ENCODE measurements around the gene FBN1. TPM values are rescaled to one million over a fixed set of nuclear protein-coding genes. Genes with fewer than 3 reads are reported as not detected.

FBN1 gene
- total RNA-seq, 1 donor, result 0.52 TPM

- H3K27me3 ChIP-seq (ENCODE audit: insufficient read depth, low read length), result no peaks in the 10 kb centered on the region
- no peak overlapping the region for H3K4me3 ChIP-seq (ENCODE audit: low read length)
- H3K4me1 ChIP-seq (ENCODE audit: insufficient read depth, low read length), result no peaks in the 10 kb centered on the region
- no peaks in the 10 kb centered on the region for H3K9me3 ChIP-seq (ENCODE audit: low read depth, low read length)
These were observed 233.4 kb downstream of the FBN1 start for GRCh38 chr15:48411971-48412591.

- no peaks in the 10 kb centered on the region for H3K27me3 ChIP-seq (ENCODE audit: insufficient read depth, low read length)
- H3K4me1 ChIP-seq (ENCODE audit: insufficient read depth, low read length), result no peaks in the 10 kb centered on the region
- no peak overlapping the region for H3K4me3 ChIP-seq (ENCODE audit: low read length)
- H3K9me3 ChIP-seq (ENCODE audit: low read depth, low read length), result no peaks in the 10 kb centered on the region
These were observed 235.9 kb downstream of the FBN1 start for GRCh38 chr15:48409623-48410022.

GRCh38 chr15:48408327-48408726 is 237.2 kb downstream of the FBN1 start:
- H3K4me3 ChIP-seq (ENCODE audit: low read length), result no peak overlapping the region
- no peaks in the 10 kb centered on the region for H3K4me1 ChIP-seq (ENCODE audit: insufficient read depth, low read length)
- no peaks in the 10 kb centered on the region for H3K9me3 ChIP-seq (ENCODE audit: low read depth, low read length)
- H3K27me3 ChIP-seq (ENCODE audit: insufficient read depth, low read length), result no peaks in the 10 kb centered on the region

GRCh38 chr15:48407646-48408045 is 237.9 kb downstream of the FBN1 start:
- Histone ChIP-seq H3K4me1 (ENCODE audit: insufficient read depth, low read length) (no peaks in the 10 kb centered on the region), H3K27me3 (ENCODE audit: insufficient read depth, low read length) (no peaks in the 10 kb centered on the region), H3K9me3 (ENCODE audit: low read depth, low read length) (no peaks in the 10 kb centered on the region), H3K4me3 (ENCODE audit: low read length) (no peak overlapping the region)

- H3K4me1 ChIP-seq (ENCODE audit: insufficient read depth, low read length), result no peaks in the 10 kb centered on the region
- no peaks in the 10 kb centered on the region for H3K27me3 ChIP-seq (ENCODE audit: insufficient read depth, low read length)
- no peak overlapping the region for H3K4me3 ChIP-seq (ENCODE audit: low read length)
- no peaks in the 10 kb centered on the region for H3K9me3 ChIP-seq (ENCODE audit: low read depth, low read length)
These were observed 238.6 kb downstream of the FBN1 start for GRCh38 chr15:48406911-48407310.

GRCh38 chr15:48406266-48406891 is 239.1 kb downstream of the FBN1 start:
- H3K9me3 ChIP-seq (ENCODE audit: low read depth, low read length), result no peaks in the 10 kb centered on the region
- H3K27me3 ChIP-seq (ENCODE audit: insufficient read depth, low read length), result no peaks in the 10 kb centered on the region
- no peak overlapping the region for H3K4me3 ChIP-seq (ENCODE audit: low read length)
- no peaks in the 10 kb centered on the region for H3K4me1 ChIP-seq (ENCODE audit: insufficient read depth, low read length)

- Histone ChIP-seq H3K27me3 (ENCODE audit: insufficient read depth, low read length) (no peaks in the 10 kb centered on the region), H3K4me3 (ENCODE audit: low read length) (no peak overlapping the region), H3K9me3 (ENCODE audit: low read depth, low read length) (no peaks in the 10 kb centered on the region), H3K4me1 (ENCODE audit: insufficient read depth, low read length) (no peaks in the 10 kb centered on the region)
These were observed 242.9 kb downstream of the FBN1 start for GRCh38 chr15:48402427-48403177.

- no peak overlapping the region for H3K4me3 ChIP-seq (ENCODE audit: low read length)
- H3K27me3 ChIP-seq (ENCODE audit: insufficient read depth, low read length), result no peaks in the 10 kb centered on the region
These were observed 245.4 kb downstream of the FBN1 start for GRCh38 chr15:48400086-48400485.

GRCh38 chr15:48397841-48398240 is 247.7 kb downstream of the FBN1 start:
- H3K4me1 ChIP-seq (ENCODE audit: insufficient read depth, low read length), result no peaks in the 10 kb centered on the region
- no peak overlapping the region for H3K4me3 ChIP-seq (ENCODE audit: low read length)
- no peaks in the 10 kb centered on the region for H3K27me3 ChIP-seq (ENCODE audit: insufficient read depth, low read length)
- no peaks in the 10 kb centered on the region for H3K9me3 ChIP-seq (ENCODE audit: low read depth, low read length)

More at GRCh38 chr15:48400086-48400485, 245.4 kb downstream of the FBN1 start:
- Histone ChIP-seq H3K4me1 (ENCODE audit: insufficient read depth, low read length) (no peaks in the 10 kb centered on the region), H3K9me3 (ENCODE audit: low read depth, low read length) (no peaks in the 10 kb centered on the region)

- Histone ChIP-seq H3K4me3 (ENCODE audit: low read length) (no peak overlapping the region), H3K27me3 (ENCODE audit: insufficient read depth, low read length) (no peaks in the 10 kb centered on the region), H3K9me3 (ENCODE audit: low read depth, low read length) (no peaks in the 10 kb centered on the region), H3K4me1 (ENCODE audit: insufficient read depth, low read length) (no peaks in the 10 kb centered on the region)
These were observed 249.5 kb downstream of the FBN1 start for GRCh38 chr15:48396020-48396419.

- no peaks in the 10 kb centered on the region for H3K27me3 ChIP-seq (ENCODE audit: insufficient read depth, low read length)
- no peaks in the 10 kb centered on the region for H3K4me1 ChIP-seq (ENCODE audit: insufficient read depth, low read length)
- no peaks in the 10 kb centered on the region for H3K9me3 ChIP-seq (ENCODE audit: low read depth, low read length)
- no peak overlapping the region for H3K4me3 ChIP-seq (ENCODE audit: low read length)
These were observed 249.9 kb downstream of the FBN1 start for GRCh38 chr15:48395521-48396011.

- no peaks in the 10 kb centered on the region for H3K4me1 ChIP-seq (ENCODE audit: insufficient read depth, low read length)
- no peaks in the 10 kb centered on the region for H3K9me3 ChIP-seq (ENCODE audit: low read depth, low read length)
- no peak overlapping the region for H3K4me3 ChIP-seq (ENCODE audit: low read length)
- H3K27me3 ChIP-seq (ENCODE audit: insufficient read depth, low read length), result no peaks in the 10 kb centered on the region
These were observed 250.5 kb downstream of the FBN1 start for GRCh38 chr15:48394970-48395369.

GRCh38 chr15:48393645-48394506 is 251.6 kb downstream of the FBN1 start:
- Histone ChIP-seq H3K4me1 (ENCODE audit: insufficient read depth, low read length) (no peaks in the 10 kb centered on the region), H3K9me3 (ENCODE audit: low read depth, low read length) (no peaks in the 10 kb centered on the region), H3K27me3 (ENCODE audit: insufficient read depth, low read length) (no peaks in the 10 kb centered on the region), H3K4me3 (ENCODE audit: low read length) (no peak overlapping the region)

GRCh38 chr15:48392356-48392755 is 253.2 kb downstream of the FBN1 start:
- no peaks in the 10 kb centered on the region for H3K4me1 ChIP-seq (ENCODE audit: insufficient read depth, low read length)
- no peaks in the 10 kb centered on the region for H3K9me3 ChIP-seq (ENCODE audit: low read depth, low read length)
- H3K27me3 ChIP-seq (ENCODE audit: insufficient read depth, low read length), result no peaks in the 10 kb centered on the region
- no peak overlapping the region for H3K4me3 ChIP-seq (ENCODE audit: low read length)

GRCh38 chr15:48391950-48392349 is 253.6 kb downstream of the FBN1 start:
- Histone ChIP-seq H3K27me3 (ENCODE audit: insufficient read depth, low read length) (no peaks in the 10 kb centered on the region), H3K9me3 (ENCODE audit: low read depth, low read length) (no peaks in the 10 kb centered on the region), H3K4me1 (ENCODE audit: insufficient read depth, low read length) (no peaks in the 10 kb centered on the region), H3K4me3 (ENCODE audit: low read length) (no peak overlapping the region)
